Measurements from ENCODE around the gene CETN1.
A peak's percentile ranks its signal among the peaks of the same experiment; 100 is the strongest.

The CETN1 gene

DNA sequence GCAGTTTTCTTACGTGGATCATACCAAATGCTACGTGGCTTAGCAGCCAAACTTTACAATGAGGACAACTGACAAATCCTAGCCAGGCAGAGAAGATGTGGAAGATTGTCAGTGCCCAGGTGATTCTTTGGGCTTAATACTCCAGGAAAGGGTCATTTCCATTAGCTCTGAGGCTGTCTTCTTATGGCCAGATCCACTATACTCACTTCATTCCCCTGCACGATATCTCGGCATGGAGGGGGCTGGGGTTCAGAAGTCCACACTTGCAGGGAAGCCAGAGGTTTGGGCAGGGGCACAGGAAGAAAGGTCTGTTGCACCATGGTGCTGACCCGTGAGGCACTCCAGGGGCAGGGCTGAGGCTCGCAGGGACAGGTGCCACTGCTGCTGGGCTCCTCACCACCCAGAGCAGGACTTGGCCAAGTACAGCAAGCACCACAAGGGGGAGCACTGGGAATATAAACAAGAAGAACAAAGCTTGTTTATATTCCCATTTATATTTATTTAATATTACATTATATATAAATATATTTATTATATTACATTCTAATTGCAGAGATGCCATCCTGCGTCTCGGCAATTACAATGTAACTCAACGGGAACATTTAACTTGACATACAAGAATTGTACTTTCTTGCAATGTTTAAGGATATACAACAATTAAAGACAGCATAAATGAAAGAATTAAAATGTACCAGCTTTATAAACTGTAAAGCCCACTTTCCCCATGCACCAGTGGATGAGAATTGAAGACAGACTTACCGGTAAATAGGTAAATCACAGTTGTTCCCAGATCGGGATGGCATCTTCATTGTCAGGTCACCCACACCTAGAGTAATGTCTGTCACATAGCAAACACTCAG lies 43.8 kb downstream of the CETN1 start:
- DNase-seq (ENCODE audit: low read depth) = peak; percentile 9

DNA sequence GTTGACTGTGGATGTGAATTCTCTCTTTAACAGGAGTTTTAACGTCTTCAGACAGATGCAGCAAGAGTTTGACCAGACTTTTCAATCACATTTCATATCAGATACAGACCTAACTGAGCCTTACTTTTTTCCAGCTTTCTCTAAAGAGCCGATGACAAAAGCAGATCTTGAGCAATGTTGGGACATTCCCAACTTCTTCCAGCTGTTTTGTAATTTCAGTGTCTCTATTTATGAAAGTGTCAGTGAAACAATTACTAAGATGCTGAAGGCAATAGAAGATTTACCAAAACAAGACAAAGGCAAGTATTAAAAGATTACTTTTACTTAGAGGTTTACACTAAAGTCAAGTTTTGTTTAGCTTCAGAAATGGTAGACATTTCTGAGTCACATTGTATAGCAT lies 47.1 kb downstream of the CETN1 start:
- no peak for DNase-seq (ENCODE audit: low read depth)

DNA sequence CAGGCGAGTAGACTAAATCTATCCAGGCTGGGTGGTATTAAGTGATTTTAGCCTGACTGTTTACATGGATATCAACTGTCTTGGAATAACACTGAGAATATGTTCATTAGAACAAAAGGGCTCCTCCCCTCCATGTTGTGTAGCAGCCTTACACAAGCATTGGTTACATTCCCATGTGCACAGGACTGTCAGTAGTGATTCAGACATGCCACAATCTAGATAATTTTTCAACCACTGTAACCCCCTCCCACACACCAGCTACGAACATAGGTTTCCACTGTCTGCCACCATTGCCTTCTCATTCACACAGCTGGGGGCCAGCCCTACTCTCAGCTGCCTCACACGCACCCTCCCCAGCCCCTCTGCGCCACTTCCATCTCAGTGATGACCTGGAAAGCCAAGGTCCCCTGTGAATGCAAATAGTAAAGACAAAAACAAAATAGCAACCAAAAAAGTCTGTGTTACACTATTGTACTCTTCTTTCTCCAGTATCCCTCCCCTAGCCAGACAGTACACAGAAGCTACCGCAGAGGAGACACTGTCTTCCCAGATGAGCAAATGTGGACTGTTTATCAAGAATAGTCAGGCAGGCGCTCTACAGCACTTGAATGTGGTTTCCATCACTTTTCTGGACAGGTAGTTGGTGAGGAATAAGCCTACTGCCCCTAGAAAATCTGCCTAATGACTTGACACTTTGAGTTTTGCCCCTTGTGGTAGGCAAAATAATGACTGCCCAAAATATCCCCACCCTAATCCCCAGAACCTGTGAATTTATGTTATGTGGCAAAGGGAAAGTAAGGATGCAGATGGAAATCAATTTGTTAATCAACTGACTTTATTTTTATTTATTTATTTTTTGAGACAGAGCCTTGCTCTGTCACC lies 49.3 kb downstream of the CETN1 start:
- no peak for DNase-seq (ENCODE audit: low read depth)

DNA sequence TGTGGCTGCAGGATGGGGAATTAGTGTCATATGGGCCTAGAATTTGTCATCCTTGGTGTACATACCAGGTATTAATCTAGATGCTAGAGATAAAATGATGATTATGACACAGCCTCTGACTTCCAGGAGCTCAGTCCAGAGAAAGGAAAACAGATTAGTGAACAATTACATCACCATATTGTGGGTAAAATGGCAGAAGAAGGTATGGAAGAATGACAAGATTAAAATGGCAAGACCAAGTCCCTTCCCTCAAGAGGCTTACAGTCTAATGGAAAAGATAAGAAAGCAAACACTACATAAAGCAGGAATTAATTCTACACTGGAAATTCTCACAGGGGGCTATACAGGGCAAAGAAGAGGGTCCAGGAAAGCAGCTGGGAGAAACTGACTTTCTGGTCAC lies 51.4 kb downstream of the CETN1 start:
- DNase-seq (ENCODE audit: low read depth) = no peak

Measured in T-helper 22 cell (primary cell).